ENCODE data around the gene ZC3HAV1.
"Not testable (repeated sequence)": the region's sequence is repeated elsewhere in the genome, so short reads cannot be mapped to it uniquely, and the experiment has no call there.

Gene ZC3HAV1

GRCh38 chr7:139114585-139114984 lies 5.1 kb upstream of the ZC3HAV1 start:
- no peak for DNase-seq (ENCODE audit: insufficient read length, low spot score)
- TF ChIP-seq POU2F2 (IDR thresholded peaks at IDR 0.05; ENCODE audit: low read depth, low read length) (no peak), POLR2AphosphoS5 (IDR thresholded peaks at IDR 0.05; ENCODE audit: low read depth, low read length) (no peak)
- no peak for FAIRE-seq

GRCh38 chr7:139114018-139114417 lies 4.5 kb upstream of the ZC3HAV1 start:
- no peak for TF ChIP-seq POLR2A (IDR thresholded peaks at IDR 0.05; ENCODE audit: low read depth, low read length)
- no peak for TF ChIP-seq POLR2AphosphoS5 (IDR thresholded peaks at IDR 0.05; ENCODE audit: low read depth, low read length)
- no peak for TF ChIP-seq PAX5 (IDR thresholded peaks at IDR 0.05; ENCODE audit: insufficient read depth, low read length, severe bottlenecking)
- TF ChIP-seq POU2F2 (IDR thresholded peaks at IDR 0.05; ENCODE audit: low read depth, low read length) = no peak
- no peak for TF ChIP-seq TAF1 (IDR thresholded peaks at IDR 0.05; ENCODE audit: low read depth, low read length)
- no peak for TF ChIP-seq SPI1 (IDR thresholded peaks at IDR 0.05; ENCODE audit: low read depth, low read length)
- DNase-seq (ENCODE audit: insufficient read length, low spot score) (no peak), FAIRE-seq (no peak)

GRCh38 chr7:139112741-139113250 lies 3.3 kb upstream of the ZC3HAV1 start:
- TF ChIP-seq PAX5 (IDR thresholded peaks at IDR 0.05; ENCODE audit: insufficient read depth, low read length, severe bottlenecking) = no peak
- TF ChIP-seq POLR2AphosphoS5 (IDR thresholded peaks at IDR 0.05; ENCODE audit: low read depth, low read length) = no peak
- no peak for TF ChIP-seq POU2F2 (IDR thresholded peaks at IDR 0.05; ENCODE audit: low read depth, low read length)
- TF ChIP-seq TAF1 (IDR thresholded peaks at IDR 0.05; ENCODE audit: low read depth, low read length) = no peak
- no peak for TF ChIP-seq POLR2A (IDR thresholded peaks at IDR 0.05; ENCODE audit: low read depth, low read length)
- no peak for TF ChIP-seq SPI1 (IDR thresholded peaks at IDR 0.05; ENCODE audit: low read depth, low read length)
- no peak for FAIRE-seq
- DNase-seq (ENCODE audit: insufficient read length, low spot score) = no peak

- FAIRE-seq (no peak), DNase-seq (ENCODE audit: insufficient read length, low spot score) (no peak)
- no peak for TF ChIP-seq POLR2AphosphoS5 (IDR thresholded peaks at IDR 0.05; ENCODE audit: low read depth, low read length)
- no peak for TF ChIP-seq POLR2A (IDR thresholded peaks at IDR 0.05; ENCODE audit: low read depth, low read length)
- TF ChIP-seq SPI1 (IDR thresholded peaks at IDR 0.05; ENCODE audit: low read depth, low read length) = no peak
- TF ChIP-seq POU2F2 (IDR thresholded peaks at IDR 0.05; ENCODE audit: low read depth, low read length) = no peak
- no peak for TF ChIP-seq PAX5 (IDR thresholded peaks at IDR 0.05; ENCODE audit: insufficient read depth, low read length, severe bottlenecking)
- TF ChIP-seq TAF1 (IDR thresholded peaks at IDR 0.05; ENCODE audit: low read depth, low read length) = no peak
Observed at GRCh38 chr7:139112316-139112715, 2.8 kb upstream of the ZC3HAV1 start.

- FAIRE-seq = no peak
- TF ChIP-seq SPI1 (IDR thresholded peaks at IDR 0.05; ENCODE audit: low read depth, low read length) (no peak), POLR2A (IDR thresholded peaks at IDR 0.05; ENCODE audit: low read depth, low read length) (no peak), PAX5 (IDR thresholded peaks at IDR 0.05; ENCODE audit: insufficient read depth, low read length, severe bottlenecking) (no peak), TAF1 (IDR thresholded peaks at IDR 0.05; ENCODE audit: low read depth, low read length) (no peak), POU2F2 (IDR thresholded peaks at IDR 0.05; ENCODE audit: low read depth, low read length) (no peak), POLR2AphosphoS5 (IDR thresholded peaks at IDR 0.05; ENCODE audit: low read depth, low read length) (no peak)
- no peak for DNase-seq (ENCODE audit: insufficient read length, low spot score)
Observed at GRCh38 chr7:139111811-139112301, 2.3 kb upstream of the ZC3HAV1 start.

- FAIRE-seq (no peak), DNase-seq (ENCODE audit: insufficient read length, low spot score) (no peak)
- no peak for TF ChIP-seq POLR2AphosphoS5 (IDR thresholded peaks at IDR 0.05; ENCODE audit: low read depth, low read length)
- no peak for TF ChIP-seq PAX5 (IDR thresholded peaks at IDR 0.05; ENCODE audit: insufficient read depth, low read length, severe bottlenecking)
- no peak for TF ChIP-seq TAF1 (IDR thresholded peaks at IDR 0.05; ENCODE audit: low read depth, low read length)
- TF ChIP-seq POU2F2 (IDR thresholded peaks at IDR 0.05; ENCODE audit: low read depth, low read length) = no peak
- no peak for TF ChIP-seq POLR2A (IDR thresholded peaks at IDR 0.05; ENCODE audit: low read depth, low read length)
- no peak for TF ChIP-seq SPI1 (IDR thresholded peaks at IDR 0.05; ENCODE audit: low read depth, low read length)
Observed at GRCh38 chr7:139111147-139111546, 1.6 kb upstream of the ZC3HAV1 start.

GRCh38 chr7:139109983-139110411 lies 477 bp upstream of the ZC3HAV1 start:
- TF ChIP-seq POLR2A (IDR thresholded peaks at IDR 0.05; ENCODE audit: low read depth, low read length) = no peak
- no peak for TF ChIP-seq SPI1 (IDR thresholded peaks at IDR 0.05; ENCODE audit: low read depth, low read length)
- TF ChIP-seq POU2F2 (IDR thresholded peaks at IDR 0.05; ENCODE audit: low read depth, low read length) = no peak
- no peak for TF ChIP-seq PAX5 (IDR thresholded peaks at IDR 0.05; ENCODE audit: insufficient read depth, low read length, severe bottlenecking)
- TF ChIP-seq TAF1 (IDR thresholded peaks at IDR 0.05; ENCODE audit: low read depth, low read length) = no peak
- no peak for TF ChIP-seq POLR2AphosphoS5 (IDR thresholded peaks at IDR 0.05; ENCODE audit: low read depth, low read length)
- no peak for DNase-seq (ENCODE audit: insufficient read length, low spot score)
- no peak for FAIRE-seq

- FAIRE-seq (no peak), DNase-seq (ENCODE audit: insufficient read length, low spot score) (no peak)
- TF ChIP-seq POU2F2 (IDR thresholded peaks at IDR 0.05; ENCODE audit: low read depth, low read length) (no peak), PAX5 (IDR thresholded peaks at IDR 0.05; ENCODE audit: insufficient read depth, low read length, severe bottlenecking) (no peak), TAF1 (IDR thresholded peaks at IDR 0.05; ENCODE audit: low read depth, low read length) (no peak), POLR2A (IDR thresholded peaks at IDR 0.05; ENCODE audit: low read depth, low read length) (no peak), POLR2AphosphoS5 (IDR thresholded peaks at IDR 0.05; ENCODE audit: low read depth, low read length) (no peak), SPI1 (IDR thresholded peaks at IDR 0.05; ENCODE audit: low read depth, low read length) (no peak)
Observed at GRCh38 chr7:139108266-139109187, 993 bp downstream of the ZC3HAV1 start.

GRCh38 chr7:139106959-139107358 lies 2.6 kb downstream of the ZC3HAV1 start:
- FAIRE-seq = no peak
- DNase-seq (ENCODE audit: insufficient read length, low spot score) = no peak
- TF ChIP-seq SPI1 (IDR thresholded peaks at IDR 0.05; ENCODE audit: low read depth, low read length) (no peak), POLR2A (IDR thresholded peaks at IDR 0.05; ENCODE audit: low read depth, low read length) (no peak), TAF1 (IDR thresholded peaks at IDR 0.05; ENCODE audit: low read depth, low read length) (no peak), PAX5 (IDR thresholded peaks at IDR 0.05; ENCODE audit: insufficient read depth, low read length, severe bottlenecking) (no peak), POU2F2 (IDR thresholded peaks at IDR 0.05; ENCODE audit: low read depth, low read length) (no peak), POLR2AphosphoS5 (IDR thresholded peaks at IDR 0.05; ENCODE audit: low read depth, low read length) (no peak)

GRCh38 chr7:139106227-139106626 lies 3.3 kb downstream of the ZC3HAV1 start:
- not testable (repeated sequence) for FAIRE-seq; DNase-seq (ENCODE audit: insufficient read length, low spot score)
